NCI-H2107 treated with DMSO at 0.1 percent for 48 hours (cell line): ENCODE data around the gene PRKD1.
"Not testable (repeated sequence)": the region's sequence is repeated elsewhere in the genome, so short reads cannot be mapped to it uniquely, and the experiment has no call there.

Source experiments
- DNase-seq: peaks from one replicate; lab custom pipeline; 2025; ENCODE audit not compliant: unreplicated experiment; lab: John Stamatoyannopoulos, UW

Gene PRKD1

DNA sequence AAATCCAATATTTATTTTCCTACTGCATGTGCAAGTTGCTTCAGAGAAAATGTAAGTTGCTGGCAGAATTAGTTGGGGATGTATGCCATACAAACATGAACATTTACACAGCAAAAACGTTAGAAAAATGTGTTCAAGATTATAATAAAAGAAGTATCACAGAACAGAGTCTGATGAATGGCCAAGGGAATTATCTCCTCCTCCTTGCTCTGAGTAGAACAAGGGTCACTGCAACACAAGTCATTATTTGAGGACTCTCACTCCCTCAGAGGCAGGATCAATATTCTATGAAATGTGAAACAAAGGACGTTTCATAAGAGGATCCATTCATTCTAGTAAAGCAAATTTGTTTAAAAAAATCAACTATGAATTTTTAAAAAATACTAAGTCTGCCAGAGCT is 177.8 kb downstream of the PRKD1 start:
- no peak for DNase-seq

DNA sequence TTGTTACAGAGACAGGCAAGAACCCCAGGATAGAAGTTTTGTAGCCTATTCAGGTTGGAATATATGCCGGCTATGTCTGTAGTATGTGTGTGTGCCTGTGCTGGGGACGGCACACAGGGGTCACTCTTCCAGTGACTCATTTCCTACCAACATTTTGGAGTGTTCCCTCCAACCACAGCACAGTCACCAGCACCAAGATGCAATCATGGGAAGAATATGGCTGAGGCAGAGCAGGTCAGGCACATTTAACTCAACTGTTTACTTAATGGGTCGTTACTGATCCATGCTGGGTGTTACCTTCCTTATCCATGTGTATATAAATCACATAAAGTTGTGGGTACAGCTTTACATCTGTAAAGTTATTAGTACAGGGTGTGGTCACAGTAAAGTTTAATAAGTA is 178.3 kb downstream of the PRKD1 start:
- no peak for DNase-seq

DNA sequence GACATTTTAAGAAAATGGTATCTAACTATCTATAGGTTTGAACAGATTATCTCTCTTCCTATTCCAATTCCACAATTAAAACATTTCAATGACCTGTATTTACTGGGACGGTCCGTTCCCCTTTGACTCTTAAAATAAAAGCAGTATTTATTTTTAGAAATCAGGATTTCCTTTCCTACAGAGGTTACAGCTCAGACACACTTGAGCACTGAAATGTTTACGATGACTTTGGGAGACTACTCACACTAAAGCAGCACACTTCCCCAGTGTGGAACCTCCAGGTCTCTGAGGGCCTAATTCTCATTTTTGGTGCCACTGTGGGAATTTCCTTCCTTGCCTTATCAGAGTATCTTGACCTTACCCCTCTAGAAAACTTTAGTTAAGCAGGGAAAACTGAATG is 181.8 kb downstream of the PRKD1 start:
- no peak for DNase-seq

DNA sequence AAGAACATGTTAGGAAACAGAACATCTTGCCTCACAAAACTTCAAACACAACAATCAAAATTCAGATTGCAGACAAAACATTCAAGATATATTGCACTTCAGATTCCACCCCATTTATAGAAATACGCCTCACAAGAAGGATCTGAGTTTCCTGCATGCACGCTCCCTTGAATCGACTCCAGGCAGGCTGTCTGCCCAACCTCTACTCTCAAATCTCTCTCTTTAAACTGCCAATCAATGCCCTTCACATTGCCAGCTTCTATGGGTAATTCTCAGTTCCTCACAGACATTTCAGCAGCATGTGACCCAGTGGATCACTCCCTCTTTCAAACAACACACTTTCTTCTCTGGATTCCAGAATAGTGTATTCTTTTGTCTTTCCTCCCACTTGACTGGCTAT is 184.1 kb downstream of the PRKD1 start:
- peak; percentile 61 for DNase-seq

DNA sequence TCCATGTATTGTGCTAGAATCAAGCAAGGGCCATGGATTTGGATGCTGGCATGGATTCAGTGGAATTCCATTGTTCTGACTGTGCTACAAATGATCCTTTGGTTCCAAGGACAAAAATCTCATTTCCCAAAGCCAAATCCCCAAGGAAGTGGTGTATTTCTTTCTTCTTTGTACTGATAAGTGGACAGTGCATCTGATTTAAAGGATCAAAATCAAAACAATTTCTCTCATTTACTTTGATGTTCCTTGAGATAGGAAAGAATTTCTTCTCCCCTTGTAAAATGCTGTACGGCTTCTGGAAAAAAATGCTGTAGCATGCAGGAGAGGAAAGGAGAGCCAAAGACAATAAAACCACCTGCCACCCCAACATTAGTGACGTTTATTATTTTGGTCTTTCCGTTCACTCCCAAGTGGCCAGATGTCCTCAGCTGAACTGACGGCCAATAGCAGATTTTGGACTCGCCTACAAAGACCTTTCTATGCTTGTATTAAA is 185.7 kb downstream of the PRKD1 start:
- DNase-seq: peak; percentile 86

DNA sequence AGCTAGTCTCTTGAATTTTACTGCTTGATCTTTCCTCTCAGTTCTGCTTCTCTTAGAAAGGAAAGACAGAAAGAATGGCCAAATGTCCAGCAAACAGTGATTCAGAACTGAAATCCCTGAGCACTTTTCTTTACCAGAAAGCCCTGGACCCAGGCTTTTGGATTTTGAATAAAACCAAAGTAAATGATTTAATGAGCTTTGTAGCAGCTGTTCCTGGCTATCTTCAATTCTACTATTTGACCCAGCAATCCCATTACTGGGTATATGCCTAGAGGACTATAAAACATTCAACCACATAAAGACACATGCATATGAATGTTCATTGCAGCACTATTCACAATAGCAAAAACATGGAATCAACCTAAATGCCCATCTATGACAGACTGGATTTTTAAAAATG is 187.2 kb downstream of the PRKD1 start:
- no peak for DNase-seq

DNA sequence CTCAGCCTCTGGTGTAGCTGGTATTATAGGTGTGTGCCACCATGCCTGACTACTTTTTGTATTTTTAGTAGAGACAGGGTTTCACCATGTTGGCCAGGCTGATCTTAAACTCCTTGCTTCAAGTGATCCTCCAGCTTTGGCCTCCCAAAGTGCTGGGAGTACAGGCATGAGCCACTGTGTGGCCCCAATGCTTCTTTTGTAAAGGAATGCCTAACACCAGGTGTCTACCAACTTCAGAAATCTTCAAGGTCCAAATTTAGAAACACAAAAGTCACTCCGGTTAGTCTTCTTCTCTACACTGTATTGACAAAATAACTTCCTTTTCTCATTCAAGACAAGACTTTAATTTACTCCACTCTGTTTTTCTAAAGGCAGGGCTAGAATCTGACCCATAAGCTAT is 188.7 kb downstream of the PRKD1 start:
- no peak for DNase-seq

DNA sequence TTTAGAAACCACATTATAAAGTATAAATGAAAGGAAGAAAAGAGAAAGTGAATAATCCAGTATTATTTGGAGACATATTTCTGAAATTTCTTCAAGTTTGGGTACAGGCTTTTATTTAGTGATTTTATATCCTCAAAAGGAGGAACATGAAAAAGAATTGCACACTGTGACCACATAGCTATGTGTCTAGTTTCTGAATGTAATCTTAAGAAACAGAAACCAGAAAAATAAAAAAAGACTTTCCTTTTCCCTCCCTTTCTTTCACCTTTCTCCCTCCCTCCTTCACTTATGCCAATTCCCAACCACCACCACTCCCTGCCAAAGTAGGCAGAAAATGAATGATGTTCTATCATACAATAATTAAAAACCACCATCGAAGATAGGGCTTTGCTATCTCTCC is 189.6 kb downstream of the PRKD1 start:
- DNase-seq: no peak

DNA sequence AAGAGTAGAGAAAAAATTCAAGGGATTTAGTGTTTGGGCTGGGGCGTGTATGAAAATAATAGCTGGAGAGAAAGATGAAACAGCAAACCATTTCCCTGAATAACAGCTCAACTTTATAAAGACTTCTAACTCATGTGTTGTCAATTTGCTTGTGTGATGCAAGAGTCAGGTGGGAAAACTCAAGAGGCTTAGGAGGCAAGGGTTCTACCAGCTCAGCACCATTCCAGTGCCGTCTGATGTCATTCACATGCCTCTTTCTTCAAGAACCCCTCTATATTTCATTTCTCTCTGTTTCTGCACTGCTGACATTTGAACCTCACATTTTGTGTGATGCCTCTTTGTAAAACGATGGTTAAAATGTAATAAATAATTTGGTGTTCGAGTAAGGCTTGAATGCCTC is 192.2 kb downstream of the PRKD1 start:
- peak; percentile 66 for DNase-seq

DNA sequence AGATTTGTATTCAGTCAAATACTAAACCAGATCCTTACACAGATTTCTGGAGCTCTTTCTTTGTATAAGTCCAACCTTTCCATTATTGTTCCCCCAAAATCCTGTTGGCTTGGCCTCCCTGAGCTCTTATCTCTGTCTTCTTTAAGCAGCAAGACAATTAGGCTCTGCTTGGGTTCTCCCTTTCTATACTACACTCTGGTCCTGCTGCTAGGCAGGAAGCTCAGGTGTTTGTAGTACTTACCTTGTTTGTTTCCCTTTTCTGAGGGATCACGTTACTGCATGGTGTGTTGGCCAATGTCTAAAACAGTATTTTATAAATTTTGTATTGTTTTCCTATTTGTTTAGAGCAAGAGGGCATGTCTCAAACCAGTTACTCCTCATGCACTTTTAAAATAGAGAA is 192.9 kb downstream of the PRKD1 start:
- peak; percentile 86 for DNase-seq

DNA sequence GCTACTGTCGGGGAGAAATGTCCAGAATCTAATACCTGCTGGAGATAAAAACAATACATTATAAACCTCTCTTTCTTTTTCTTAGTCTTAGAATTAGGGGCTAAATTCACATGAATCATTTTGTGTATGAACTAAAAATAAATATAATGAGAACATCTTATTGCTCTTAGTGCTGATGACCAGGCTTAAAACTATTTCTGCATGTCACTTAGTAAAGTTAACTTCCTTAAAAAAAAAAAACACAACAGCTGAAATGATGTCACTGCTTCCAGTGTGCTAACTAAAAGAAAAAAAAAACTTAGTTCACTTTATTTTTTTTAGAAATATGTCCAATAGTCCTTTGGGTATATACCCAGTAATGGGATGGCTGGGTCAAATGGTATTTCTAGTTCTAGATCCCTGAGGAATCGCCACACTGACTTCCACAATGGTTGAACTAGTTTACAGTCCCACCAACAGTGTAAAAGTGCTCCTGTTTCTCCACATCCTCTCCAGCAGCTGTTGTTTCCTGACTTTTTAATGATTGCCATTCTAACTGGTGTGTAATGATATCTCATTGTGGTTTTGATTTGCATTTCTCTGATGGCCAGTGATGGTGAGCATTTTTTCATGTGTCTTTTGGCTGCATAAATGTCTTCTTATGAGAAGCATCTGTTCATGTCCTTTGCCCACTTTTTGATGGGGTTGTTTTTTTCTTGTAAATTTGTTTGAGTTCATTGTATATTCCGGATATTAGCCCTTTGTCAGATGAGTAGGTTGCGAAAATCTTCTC is 200.9 kb downstream of the PRKD1 start:
- DNase-seq: not testable (repeated sequence)

DNA sequence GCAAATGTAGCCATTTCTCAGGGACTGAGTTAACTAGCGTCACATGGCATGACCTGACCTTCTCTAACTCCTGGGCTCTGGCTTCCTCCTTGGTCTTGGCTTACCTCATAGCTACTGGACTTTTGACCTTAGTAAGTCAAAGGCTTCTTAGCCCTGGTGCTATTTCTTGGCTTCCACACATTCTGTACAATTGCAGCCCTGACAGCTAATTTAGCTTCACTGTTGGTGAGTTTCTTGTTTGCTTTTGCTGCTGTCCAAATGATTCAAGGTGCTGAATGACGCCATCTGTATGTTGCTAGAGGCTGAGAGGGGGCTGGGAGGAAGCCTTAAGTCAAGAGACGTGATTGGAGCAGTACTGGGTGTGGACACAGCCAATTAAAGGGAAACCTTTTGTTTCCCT is 202.7 kb downstream of the PRKD1 start:
- no peak for DNase-seq

DNA sequence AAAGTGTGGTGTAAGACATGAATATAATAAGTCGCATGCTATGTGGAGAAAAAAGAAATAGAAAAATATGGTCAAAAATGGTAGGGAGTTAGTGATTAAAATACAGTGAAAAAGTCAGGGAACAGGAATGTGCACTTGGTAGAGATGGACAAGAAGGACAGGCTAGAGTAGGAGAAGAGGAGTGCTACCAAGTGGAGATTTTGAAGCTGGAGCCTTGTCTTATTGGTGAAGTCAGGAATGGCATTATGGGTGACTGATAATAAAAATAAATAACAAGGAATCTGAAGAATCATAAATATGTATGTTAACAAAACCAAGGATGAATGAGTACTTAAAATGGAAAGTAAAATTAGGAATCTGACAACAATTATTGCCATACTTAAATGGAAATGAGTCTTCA is 204.8 kb downstream of the PRKD1 start:
- DNase-seq: no peak

DNA sequence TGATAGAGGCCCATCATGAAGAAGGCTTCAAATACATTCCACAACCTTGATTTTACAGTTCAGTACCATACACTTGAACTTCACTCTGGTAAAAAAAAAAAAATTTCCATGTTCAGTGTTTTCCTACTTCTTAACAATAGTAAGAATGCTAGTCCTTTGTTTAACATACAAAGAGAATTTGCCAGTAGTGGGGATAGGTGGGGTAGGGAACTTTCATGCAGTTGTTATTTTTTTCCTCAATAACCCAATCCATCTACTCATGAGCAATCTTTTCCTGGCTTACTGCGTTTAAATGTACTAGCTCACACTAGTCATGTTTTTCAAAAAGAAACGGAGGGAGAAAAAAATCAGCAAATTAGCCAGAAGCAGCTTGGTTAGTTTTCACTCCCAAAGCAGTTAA is 206.1 kb downstream of the PRKD1 start:
- DNase-seq: no peak

DNA sequence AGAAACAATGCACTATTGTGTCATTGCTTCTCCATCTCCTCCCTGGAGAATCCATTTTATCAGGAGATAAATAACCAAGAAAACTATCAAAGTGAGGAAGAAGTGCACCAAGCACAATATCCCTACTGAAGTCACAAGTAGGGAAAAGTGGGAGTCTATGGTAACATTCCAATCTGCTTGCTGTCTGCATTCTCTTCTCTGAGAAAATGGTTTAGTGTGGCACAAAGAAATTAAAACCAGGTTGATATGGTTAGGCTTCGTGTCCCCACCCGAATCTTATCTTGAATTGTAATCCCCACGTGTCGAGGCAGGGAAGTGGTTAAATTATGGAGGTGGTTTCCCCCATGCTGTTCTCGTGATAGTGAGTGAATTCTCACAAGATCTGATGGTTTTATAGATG is 209.7 kb downstream of the PRKD1 start:
- DNase-seq: no peak

DNA sequence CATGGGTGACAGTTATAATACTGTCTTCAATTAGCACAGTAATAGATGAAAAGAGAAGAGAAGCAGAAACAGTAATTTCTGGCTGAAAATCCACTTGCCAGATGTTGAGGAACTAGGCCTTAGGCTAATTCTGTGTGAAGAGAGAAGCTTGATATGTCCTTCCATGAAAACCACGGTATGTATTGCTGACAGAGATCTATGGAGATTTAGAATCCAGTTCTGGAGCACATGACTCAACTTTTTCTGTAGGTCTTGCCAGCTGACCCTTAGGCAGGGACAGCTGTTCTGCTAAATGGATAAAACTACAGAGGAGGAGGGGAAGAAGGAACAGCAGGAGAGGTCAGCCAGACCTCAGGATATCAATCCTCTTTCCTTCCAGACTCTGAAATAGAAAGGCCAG is 211.5 kb downstream of the PRKD1 start:
- DNase-seq: no peak

DNA sequence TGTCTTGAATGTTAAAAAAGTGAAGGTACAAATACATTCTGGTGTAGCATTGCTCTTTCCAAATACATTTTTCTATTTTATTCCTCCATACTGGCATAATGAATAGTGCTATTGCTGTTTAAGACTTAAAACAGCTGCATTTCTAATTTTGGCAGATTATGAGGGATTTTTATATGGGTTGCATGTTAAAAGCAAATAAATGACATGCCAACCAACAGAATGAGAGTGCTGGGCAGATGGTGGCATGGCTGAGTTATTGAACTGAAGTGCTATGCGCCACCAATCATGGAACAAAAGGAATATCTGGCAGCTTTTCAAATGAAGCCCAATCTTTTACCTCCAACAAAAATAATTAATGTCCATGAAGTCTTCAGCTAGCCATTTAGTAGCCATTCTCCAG is 215.0 kb downstream of the PRKD1 start:
- DNase-seq: peak; percentile 75

DNA sequence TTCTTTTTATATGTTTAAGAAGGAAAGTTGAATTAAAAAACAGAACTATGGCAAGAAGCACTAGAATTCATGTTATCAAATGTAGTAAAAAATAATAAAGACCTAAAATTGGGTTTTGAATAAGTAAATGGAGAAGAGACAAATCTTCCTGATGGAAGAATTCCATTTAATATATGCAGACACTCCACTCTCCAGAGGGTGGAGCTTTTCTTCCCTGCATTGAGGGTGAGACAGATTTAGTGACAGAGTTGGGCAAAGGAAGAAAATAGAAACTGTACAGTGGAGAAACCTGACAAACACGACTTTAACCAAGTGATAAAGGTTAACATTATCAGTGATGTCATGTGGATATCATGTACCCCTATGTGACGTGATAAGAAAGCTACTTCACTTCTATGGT is 217.6 kb downstream of the PRKD1 start:
- DNase-seq: peak; percentile 36

DNA sequence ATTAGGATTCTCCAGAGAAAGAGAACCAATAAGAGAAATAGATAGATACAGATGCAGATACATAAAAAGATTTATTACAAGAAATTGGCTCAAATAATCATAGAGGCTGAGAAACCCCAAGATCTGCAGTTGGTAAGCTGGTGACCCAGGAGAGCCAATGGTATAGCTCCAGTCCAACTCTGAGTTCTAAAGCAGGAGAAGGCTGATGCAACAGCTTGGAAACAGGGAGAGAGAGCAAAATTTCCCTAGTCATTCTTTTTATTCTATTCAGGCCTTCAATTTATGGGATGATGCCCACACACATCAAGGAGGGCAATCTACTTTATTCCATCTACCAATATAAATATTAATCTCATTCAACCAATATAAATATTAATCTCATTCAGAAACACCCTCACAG is 218.2 kb downstream of the PRKD1 start:
- peak; percentile 34 for DNase-seq

DNA sequence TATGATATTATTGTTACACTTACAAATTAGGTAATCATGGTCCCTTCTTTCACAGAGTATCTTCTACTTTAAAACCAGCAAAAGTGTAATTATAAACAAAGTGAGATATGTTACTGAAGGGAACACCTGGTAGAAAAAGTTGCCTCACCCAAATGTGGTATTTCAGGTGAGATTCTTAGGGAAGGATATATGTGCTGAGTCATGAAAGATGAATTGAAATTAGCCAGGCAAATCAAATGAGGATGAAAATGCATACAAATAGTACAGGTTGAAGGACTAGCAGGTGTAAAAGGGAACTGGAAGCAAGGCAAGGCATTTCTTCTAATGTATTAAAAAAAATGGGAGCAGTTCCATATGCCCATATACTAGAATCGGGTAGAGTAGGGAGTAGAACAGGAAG is 220.9 kb downstream of the PRKD1 start:
- DNase-seq: no peak

DNA sequence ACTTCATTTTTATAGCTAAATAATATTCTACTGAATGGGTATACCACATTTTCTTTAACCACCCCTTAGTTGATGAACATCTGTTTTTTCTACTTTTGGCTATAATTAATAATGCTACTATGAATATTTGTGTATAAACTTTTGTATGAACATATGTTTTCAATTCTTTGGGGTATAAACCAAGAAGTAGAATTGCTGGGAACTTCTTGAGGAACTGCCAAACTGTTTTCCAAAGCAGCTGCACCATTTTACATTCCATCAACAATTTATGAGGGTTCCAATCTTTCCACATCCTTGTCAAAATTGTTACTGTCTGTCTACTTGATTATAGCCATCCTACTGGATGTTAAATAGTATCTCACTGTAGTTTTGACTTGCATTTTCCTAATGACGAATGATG is 221.8 kb downstream of the PRKD1 start:
- no peak for DNase-seq

DNA sequence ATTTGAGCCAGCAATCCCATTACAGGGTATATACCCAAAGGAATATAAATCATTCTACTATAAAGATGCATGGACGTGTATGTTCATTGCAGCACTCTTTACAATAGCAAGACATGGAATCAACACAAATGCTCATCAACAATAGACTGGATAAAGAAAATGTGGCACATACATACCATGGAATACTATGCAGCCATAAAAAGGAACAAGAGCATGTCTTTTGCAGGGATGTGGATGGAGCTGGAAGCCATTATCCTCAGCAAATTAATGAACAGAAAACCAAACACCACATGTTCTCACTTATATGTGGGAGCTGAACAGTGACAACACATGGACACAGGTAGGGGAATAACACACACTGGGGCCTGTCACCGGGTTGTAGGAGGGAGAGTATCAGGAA is 238.1 kb downstream of the PRKD1 start:
- DNase-seq: not testable (repeated sequence)

DNA sequence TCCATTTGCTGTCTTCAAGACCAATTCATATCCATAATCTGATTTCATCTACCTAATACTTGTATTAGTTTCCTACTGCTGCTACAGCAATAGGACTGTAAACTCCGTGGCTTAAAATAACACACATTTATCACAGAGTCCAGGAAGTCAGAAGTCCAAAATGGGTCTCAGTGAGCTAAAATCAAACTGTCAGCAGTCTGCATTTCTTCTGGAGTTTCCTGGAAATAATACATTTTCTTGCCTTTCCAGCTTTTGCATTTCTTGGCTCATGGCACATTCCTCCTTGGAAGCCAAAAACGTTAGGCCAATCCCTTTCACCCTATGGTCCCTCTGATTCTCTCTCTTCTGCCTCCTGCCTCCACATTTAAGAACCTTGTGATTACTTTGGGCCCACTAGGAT is 239.8 kb downstream of the PRKD1 start:
- DNase-seq: no peak
